SK-N-SH (cell line): ENCODE data around the gene TSSC4.

Source experiments
- CTCF ChIP-seq: fragments of 200-600 bp; sonication (generic); IDR thresholded peaks from 2 replicates; pipeline ENCODE4 v1.6.1; 2017; ENCODE audit warnings: antibody characterized with exemption, mild to moderate bottlenecking, moderate library complexity
- FOXM1 ChIP-seq: IDR thresholded peaks from 2 replicates; pipeline ENCODE4 v1.4.0; 2012; ENCODE audit warnings: low read depth, mild to moderate bottlenecking
- GABPA ChIP-seq: IDR thresholded peaks from 2 replicates; pipeline ENCODE4 v1.4.0; 2012; ENCODE audit warnings: low read depth, mild to moderate bottlenecking
- RAD21 ChIP-seq: IDR thresholded peaks from 2 replicates; pipeline ENCODE4 v1.6.1; 2012; ENCODE audit warnings: mild to moderate bottlenecking, low read length
- REST ChIP-seq: IDR thresholded peaks from 2 replicates; pipeline ENCODE4 v1.6.1; 2012; ENCODE audit warnings: mild to moderate bottlenecking, low read depth, low read length, moderate library complexity
- ZBTB33 ChIP-seq: IDR thresholded peaks from 2 replicates; pipeline ENCODE4 v1.4.0; 2012; ENCODE audit warnings: low read depth, borderline replicate concordance

GRCh38 chr11:2392241-2392959 is 8.2 kb upstream of the TSSC4 start:
- TF ChIP-seq CTCF (no peak), REST (no peak), FOXM1 (no peak), RAD21 (no peak), GABPA (no peak), ZBTB33 (no peak)
